Esophagus (tissue), 2 donors: ENCODE measurements around the gene ZSWIM2. TPM values are rescaled to one million over a fixed set of nuclear protein-coding genes. Genes with fewer than 3 reads are reported as not detected.
A peak's percentile ranks its signal among the peaks of the same experiment; 100 is the strongest.
"Not testable (repeated sequence)": the region's sequence is repeated elsewhere in the genome, so short reads cannot be mapped to it uniquely, and the experiment has no call there.

Experiments
- H3K27ac ChIP-seq, 2 donors: one replicate each; pipeline ENCODE4 v1.5.1; 2013; ENCODE audit warnings: low read depth in 2 of 2, mild to moderate bottlenecking in 2 of 2, inconsistent platforms in 1 of 2, low read length in 1 of 2, moderate library complexity in 1 of 2
- H3K27me3 ChIP-seq, 2 donors: one replicate each; pipeline ENCODE4 v1.6.1; 2013; ENCODE audit warnings: low read length in 2 of 2, control low read depth in 1 of 2, mild to moderate bottlenecking in 1 of 2; ENCODE audit not compliant: insufficient read depth in 2 of 2, control insufficient read depth in 1 of 2
- H3K36me3 ChIP-seq, 2 donors: one replicate each; pipeline ENCODE4 v1.6.1; 2013; ENCODE audit warnings: low read length in 1 of 2; ENCODE audit not compliant: control insufficient read depth in 2 of 2, insufficient read depth in 2 of 2
- H3K4me1 ChIP-seq, 2 donors: one replicate each; pipeline ENCODE4 v1.6.1; 2013; ENCODE audit warnings: low read length in 1 of 2; ENCODE audit not compliant: control insufficient read depth in 2 of 2, insufficient read depth in 2 of 2
- H3K4me3 ChIP-seq, 2 donors: one replicate each; pipeline ENCODE4 v1.5.1; 2013; ENCODE audit warnings: low read length in 2 of 2, mild to moderate bottlenecking in 2 of 2, low read depth in 1 of 2, moderate library complexity in 1 of 2
- H3K9me3 ChIP-seq, 2 donors: one replicate each; pipeline ENCODE4 v1.6.1; 2013; ENCODE audit warnings: mild to moderate bottlenecking in 2 of 2, low read depth in 1 of 2, low read length in 1 of 2, moderate library complexity in 1 of 2; ENCODE audit not compliant: control insufficient read depth in 2 of 2, insufficient read depth in 1 of 2
- WGBS, 2 donors: extraction: QIAGEN DNeasy Blood & Tissue Kit; methylation state at CpG; one replicate each; pipeline ENCODE4 v1.1.7; 2013; 5-methylcytosine and 5-hydroxymethylcytosine counted together
- polyA plus RNA-seq, 2 donors: library from polyadenylated mRNA; stranded (reverse); fragments of 200-250 nt; gene quantifications; one replicate each; pipeline ENCODE4 v1.2.3, GENCODE V29; 2013
- donor health status: healthy with polysubstance abuse.
- donor health status: Bipolar disorder and iron deficiency.

The ZSWIM2 gene, protein sequence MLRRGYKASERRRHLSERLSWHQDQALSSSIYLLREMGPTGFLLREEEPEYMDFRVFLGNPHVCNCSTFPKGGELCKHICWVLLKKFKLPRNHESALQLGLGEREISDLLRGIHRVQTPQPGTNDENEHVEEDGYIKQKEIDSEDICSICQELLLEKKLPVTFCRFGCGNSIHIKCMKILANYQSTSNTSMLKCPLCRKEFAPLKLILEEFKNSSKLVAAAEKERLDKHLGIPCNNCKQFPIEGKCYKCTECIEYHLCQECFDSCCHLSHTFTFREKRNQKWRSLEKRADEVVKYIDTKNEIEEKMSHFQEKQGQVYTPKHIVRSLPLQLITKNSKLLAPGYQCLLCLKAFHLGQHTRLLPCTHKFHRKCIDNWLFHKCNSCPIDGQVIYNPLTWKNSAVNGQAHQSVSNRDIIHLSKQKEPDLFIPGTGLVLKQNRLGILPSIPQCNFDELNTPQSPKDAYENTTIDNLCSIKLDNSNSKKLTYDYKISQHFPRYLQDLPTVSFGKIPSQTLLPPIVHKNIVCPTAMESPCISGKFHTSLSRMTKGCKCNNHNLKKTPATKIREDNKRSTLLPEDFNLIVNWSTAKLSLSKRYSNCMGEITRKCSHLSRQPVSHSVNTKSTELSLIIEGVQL
- not detected for polyA plus RNA-seq

DNA sequence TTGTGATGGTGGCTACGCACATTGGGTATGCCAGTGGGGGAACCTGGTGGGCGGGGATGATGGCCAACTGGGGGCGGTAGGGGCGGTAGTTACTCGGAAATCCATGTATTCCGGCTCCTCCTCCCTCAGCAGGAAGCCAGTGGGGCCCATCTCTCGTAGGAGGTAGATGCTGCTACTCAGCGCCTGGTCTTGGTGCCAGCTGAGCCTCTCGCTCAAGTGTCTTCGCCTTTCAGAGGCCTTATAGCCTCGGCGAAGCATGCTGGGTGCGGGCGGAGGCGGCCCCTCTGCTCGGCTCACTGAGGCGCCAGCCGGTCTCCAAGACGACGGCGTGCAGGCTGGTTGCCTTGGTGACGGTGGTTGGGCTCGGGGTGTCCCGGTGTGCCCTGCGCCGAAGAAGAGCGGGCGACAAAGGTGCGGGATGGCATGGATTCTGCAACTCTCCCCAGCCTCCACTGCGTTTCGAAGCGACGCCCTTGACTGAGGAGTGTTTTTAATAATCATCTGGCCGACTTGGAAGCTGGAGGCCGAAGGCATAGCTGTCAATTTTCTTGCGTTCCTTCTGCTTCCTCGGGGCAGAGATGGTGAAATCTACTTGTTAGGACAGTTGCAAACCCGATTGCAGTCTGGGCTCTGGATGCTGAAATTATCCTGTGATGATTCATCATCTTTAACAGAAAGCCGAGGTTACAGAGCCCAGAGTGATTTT, at the start of gene ZSWIM2:
Gene ZSWIM2 (minus strand): TSS at position 298 of the 706 bp plus-strand sequence. CDS start 40 bp downstream, at position 258.
- no peak within 1 kb of the TSS for H3K27ac ChIP-seq

DNA sequence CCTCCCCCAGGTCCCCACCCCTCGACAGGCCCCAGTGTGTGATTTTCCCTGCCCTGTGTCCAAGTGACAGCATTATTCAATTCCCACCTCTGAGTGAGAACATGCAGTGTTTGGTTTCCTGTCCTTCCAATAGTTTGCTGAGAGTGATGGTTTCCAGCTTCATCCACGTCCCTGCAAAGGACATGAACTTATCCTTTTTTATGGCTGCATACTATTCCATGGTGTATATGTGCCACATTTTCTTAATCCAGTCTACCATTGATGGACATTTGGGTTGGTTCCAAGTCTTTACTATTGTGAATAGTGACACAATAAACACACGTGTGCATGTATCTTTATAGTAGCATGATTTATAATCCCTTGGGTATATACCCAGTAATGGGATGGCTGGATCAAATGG, 47.2 kb upstream of the ZSWIM2 start:
- H3K9me3 ChIP-seq, H3K27ac ChIP-seq, H3K36me3 ChIP-seq, H3K27me3 ChIP-seq, H3K4me3 ChIP-seq, H3K4me1 ChIP-seq: not testable (repeated sequence)
- 71 to 76% methylated on average over 3 of the region's 3 CpGs for WGBS, 2 donors

More for the DNA sequence above, at the start of gene ZSWIM2:
- Histone ChIP-seq H3K4me3 (peak within 1 kb of the TSS; percentile 11 to 25), H3K36me3 (no peaks in the 10 kb centered on the region), H3K27me3 (no peaks in the 10 kb centered on the region), H3K4me1 (peaks cover 3 to 5% of the 10 kb centered on the region in 2 donors), H3K9me3 (no peaks in the 10 kb centered on the region)
- WGBS, 2 donors: 4 to 5% methylated on average over 39 of the region's 39 CpGs

DNA sequence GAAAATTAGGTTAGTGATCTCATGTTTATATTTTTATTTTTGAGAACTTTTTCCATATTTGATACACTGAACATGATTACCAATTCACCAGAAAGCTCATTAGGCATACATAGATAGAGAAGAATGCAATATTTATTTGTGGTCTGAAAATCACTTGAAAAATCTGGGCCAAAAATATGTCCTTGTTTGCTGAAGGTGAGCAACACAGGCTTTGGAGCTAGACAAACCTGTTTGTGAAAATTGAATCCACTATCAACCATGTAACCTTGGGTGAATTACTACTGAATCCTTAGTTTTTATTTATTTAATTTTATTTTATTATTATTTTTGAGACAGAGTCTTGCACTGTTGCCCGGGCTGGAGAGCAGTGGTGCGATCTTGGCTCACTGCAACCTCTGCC, 46.5 kb upstream of the ZSWIM2 start:
- no peak overlapping the region for H3K27ac ChIP-seq
- WGBS, 2 donors: 94% methylated on average over 2 of the region's 2 CpGs
- no peaks in the 10 kb centered on the region for H3K4me1 ChIP-seq
- no peaks in the 10 kb centered on the region for H3K9me3 ChIP-seq
- no peaks in the 10 kb centered on the region for H3K27me3 ChIP-seq
- no peak overlapping the region for H3K4me3 ChIP-seq
- no peaks in the 10 kb centered on the region for H3K36me3 ChIP-seq

DNA sequence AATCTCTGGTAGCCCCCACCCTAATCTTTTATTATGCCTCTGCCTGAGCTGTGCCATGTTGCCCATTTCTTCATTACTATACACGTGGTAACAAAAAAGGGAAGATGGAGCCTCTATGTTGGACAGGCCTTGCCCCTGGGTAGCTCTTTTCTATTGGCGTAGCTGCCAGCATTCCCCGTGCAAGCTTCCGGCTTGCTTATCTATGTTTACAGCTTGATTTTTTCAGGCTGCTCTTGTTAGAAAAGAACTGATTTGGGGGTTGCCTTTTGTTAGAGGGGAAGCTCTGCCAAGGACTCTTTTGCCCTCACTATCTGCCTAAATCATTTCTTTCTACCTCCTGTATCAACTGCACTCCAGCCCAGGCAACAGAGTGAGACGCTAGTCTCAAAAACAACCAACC, 45.5 kb upstream of the ZSWIM2 start:
- Histone ChIP-seq H3K4me3 (no peak overlapping the region), H3K4me1 (no peaks in the 10 kb centered on the region), H3K27ac (no peak overlapping the region), H3K36me3 (no peaks in the 10 kb centered on the region), H3K9me3 (no peaks in the 10 kb centered on the region), H3K27me3 (no peaks in the 10 kb centered on the region)
- 71 to 81% methylated on average over 5 of the region's 5 CpGs for WGBS, 2 donors

DNA sequence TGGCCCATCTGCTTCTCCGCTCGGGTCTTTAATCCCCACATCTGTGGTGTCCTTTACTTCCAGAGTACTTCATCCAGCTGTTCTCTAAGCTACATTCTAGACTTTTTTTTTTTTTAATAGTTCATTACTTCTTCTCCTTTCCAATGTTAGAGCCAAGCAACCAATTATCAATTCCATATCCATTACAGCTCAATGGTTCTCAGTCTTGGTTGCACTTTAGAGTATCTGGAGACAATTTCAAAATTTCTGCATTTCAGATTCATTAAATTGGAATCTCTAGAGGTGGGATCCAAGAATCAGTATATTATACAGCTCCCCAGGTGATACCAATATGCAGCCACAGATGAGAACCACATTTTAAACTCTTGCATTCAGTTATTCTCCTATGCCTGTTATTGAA, 43.9 kb upstream of the ZSWIM2 start:
- no peaks in the 10 kb centered on the region for H3K4me1 ChIP-seq
- no peak overlapping the region for H3K4me3 ChIP-seq
- no peaks in the 10 kb centered on the region for H3K9me3 ChIP-seq
- H3K36me3 ChIP-seq: no peaks in the 10 kb centered on the region
- WGBS, 2 donors: 94 to 95% methylated on average over 2 of the region's 2 CpGs
- H3K27me3 ChIP-seq: no peaks in the 10 kb centered on the region
- no peak overlapping the region for H3K27ac ChIP-seq

DNA sequence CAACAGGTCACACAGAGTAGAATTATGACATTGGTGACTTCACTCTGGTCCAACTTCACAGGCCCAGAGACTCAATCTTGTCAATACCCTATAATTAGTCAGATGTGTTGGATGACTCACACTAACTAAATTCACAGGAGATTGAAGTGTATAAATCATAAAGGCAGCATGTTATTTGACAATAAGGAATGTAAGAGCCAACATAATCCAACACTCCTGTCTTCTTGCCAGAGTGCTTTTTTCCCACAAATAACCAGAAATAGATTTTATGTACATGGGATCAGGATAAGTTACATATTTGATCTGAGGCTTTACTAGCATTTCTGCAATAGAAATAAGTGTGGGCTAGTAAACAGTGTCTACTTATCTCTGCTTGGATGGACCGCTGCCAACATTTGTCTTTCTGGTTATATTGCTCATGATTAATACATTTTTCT, 42.2 kb upstream of the ZSWIM2 start:
- no peaks in the 10 kb centered on the region for H3K27me3 ChIP-seq
- 53 to 63% methylated on average over 1 of the region's 1 CpG for whole genome bisulfite sequencing, 2 donors
- no peaks in the 10 kb centered on the region for H3K9me3 ChIP-seq
- H3K4me1 ChIP-seq: no peaks in the 10 kb centered on the region
- no peak overlapping the region for H3K4me3 ChIP-seq
- no peaks in the 10 kb centered on the region for H3K36me3 ChIP-seq
- H3K27ac ChIP-seq: no peak overlapping the region

DNA sequence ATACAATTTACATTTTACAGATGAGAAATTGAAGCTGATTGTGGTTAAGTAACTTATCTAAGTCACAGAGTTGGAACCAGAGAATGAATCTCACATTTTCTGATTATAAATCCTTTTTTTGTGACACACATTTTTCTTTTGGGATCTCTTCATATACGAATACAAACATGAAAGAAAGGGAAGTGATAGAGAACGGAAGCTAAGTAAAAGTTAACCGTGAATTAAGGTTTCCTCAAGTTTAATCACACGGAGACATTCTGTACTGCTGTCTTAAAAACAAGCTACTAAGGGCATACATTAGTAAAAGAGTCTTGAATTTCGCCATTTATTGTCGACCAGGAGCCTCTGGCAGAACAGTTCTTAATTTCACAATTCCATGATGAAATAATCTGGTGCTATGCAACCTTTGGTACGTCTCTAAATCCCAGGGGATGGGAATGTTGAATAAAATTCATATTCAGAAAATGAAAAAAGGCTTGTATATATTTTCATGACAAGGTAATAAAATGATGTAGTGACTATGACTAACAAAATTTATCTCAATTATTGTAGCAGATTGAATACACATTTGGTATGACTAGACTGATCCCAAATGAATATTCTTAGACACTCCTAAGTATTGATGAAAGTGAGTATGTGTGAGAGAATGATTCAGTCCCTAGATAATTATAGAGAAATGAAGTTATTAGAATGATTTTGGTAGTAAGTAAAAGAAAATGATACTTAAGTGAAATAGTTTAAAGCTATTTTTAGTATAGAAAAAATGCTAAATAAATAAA, 40.3 kb upstream of the ZSWIM2 start:
- WGBS, 2 donors: 52 to 62% methylated on average over 7 of the region's 7 CpGs
- Histone ChIP-seq H3K9me3 (no peaks in the 10 kb centered on the region), H3K27ac (no peak overlapping the region), H3K4me3 (no peak overlapping the region), H3K4me1 (no peaks in the 10 kb centered on the region), H3K27me3 (no peaks in the 10 kb centered on the region), H3K36me3 (no peaks in the 10 kb centered on the region)

DNA sequence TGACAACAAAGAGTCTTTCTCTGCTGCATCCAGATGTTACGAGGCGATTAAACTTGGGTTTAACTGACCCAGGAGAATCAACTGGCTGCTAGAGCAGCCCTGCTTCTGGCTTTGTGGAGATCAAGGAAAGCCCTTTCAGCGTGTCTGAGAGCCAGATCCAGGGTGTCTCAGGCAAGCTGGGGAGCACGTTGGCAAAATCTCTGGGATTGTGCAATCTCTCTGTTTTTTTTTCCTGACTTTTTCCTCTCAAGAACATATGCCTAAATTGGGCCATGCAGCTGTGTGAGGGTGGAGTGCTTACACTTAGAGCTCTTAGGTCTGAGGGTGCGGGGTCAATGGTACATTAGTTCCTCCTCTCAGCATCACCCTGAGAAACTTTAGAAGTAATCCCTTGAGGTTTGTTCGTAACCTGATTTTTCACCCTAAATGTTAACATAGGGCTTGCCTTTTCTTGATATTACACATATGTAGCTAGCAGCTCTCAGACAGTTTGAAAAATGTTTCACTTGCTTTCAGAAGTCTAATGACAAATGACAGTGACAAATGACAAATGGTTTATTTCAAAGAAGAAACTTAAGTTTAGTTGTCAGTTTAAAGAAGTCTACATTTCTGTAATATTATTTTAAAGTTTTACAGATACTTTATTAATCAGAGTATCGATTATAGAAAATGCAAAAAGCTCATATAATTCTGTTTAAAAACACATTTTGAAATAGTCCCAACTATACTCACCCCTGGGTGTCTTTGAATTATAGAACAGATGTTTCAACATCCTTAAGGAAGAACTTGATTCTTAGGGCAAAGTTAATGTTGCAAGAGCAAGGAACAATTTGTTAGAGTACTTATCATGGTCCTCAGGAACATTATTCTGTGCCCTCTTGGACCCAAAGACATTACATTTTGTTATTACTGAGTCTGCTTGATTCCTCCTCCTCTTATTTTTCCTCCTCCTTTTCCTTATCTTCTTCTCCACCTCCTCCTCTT, 38.4 kb upstream of the ZSWIM2 start:
- Histone ChIP-seq H3K27me3 (no peaks in the 10 kb centered on the region), H3K4me1 (no peaks in the 10 kb centered on the region), H3K36me3 (no peaks in the 10 kb centered on the region), H3K27ac (no peak overlapping the region), H3K9me3 (no peaks in the 10 kb centered on the region), H3K4me3 (no peak overlapping the region)
- 51 to 56% methylated on average over 7 of the region's 7 CpGs for WGBS, 2 donors
